SH-SY5Y (cell line): ENCODE results near the gene FAXDC2.

ENCODE experiments used
- GATA2 ChIP-seq: IDR thresholded peaks from 2 replicates; pipeline ENCODE4 v1.6.1; 2011; ENCODE audit warnings: mild to moderate bottlenecking, low read depth, low read length
- GATA3 ChIP-seq: IDR thresholded peaks from 2 replicates; pipeline ENCODE4 v1.6.1; 2011; ENCODE audit warnings: low read depth, mild to moderate bottlenecking, low read length, moderate library complexity

The FAXDC2 gene, protein sequence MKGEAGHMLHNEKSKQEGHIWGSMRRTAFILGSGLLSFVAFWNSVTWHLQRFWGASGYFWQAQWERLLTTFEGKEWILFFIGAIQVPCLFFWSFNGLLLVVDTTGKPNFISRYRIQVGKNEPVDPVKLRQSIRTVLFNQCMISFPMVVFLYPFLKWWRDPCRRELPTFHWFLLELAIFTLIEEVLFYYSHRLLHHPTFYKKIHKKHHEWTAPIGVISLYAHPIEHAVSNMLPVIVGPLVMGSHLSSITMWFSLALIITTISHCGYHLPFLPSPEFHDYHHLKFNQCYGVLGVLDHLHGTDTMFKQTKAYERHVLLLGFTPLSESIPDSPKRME

DNA sequence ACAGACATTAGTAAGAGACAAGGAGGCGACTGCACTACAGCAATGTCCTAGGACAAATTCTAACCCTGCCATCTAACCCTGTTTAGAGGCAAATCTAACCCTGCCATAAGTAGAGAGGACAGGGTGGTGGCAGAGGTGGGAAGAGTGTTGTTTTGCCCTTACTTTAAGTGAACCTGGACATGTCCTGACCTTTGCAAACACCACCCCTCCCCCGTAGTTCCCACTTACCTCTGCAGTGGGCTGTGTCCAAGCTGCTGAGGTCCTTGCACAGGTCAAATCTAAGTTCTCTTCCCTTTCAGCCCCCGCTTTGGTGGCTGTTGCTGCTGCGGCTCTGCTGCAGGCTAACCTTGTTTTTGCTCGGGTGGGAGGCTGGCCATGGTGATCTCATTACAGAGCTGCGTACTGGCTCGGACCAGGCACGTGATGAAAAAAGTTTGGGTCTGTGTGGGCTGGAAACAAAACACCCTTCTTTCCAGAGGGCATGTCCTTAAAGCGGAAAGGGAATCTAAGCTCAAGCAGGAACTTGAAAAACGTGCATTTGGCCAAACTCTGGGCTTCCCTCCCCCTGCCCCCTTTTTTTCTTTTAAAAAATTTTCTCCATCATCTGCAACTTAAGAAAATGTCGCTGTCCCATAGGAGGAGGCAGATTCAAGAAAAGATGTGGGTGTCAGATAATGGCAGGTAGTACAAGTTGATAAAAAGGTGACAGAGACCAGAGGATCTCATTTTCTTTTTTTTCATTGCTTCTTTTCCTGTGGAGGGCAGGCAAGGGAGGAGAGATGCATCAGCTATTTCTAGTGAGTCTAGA, at the start of gene FAXDC2:
Gene FAXDC2 (minus strand): TSS at position 349 of the 808 bp plus-strand sequence. CDS start 12,425 bp downstream, outside the sequence.
- TF ChIP-seq GATA2 (no peak), GATA3 (no peak)

DNA sequence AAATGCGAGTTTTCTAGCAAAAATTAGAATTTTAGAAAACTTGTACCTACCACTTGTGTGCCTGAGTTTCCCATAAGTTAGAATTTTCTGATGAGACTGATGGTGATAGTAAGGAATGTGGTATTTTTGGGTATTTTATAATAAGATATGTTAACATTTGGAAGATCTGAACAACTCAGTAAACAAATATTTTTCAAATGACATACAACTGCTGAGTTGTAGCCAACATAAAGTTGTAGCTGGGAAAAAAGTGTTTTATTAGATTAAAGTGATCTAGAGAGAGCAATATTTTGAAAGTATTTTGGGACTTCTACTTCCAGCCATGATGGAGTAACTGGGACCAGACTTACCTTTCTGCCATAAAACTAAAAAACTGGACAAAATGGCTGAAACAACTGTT, 49.7 kb upstream of the FAXDC2 start:
- TF ChIP-seq GATA3 (no peak), GATA2 (no peak)

DNA sequence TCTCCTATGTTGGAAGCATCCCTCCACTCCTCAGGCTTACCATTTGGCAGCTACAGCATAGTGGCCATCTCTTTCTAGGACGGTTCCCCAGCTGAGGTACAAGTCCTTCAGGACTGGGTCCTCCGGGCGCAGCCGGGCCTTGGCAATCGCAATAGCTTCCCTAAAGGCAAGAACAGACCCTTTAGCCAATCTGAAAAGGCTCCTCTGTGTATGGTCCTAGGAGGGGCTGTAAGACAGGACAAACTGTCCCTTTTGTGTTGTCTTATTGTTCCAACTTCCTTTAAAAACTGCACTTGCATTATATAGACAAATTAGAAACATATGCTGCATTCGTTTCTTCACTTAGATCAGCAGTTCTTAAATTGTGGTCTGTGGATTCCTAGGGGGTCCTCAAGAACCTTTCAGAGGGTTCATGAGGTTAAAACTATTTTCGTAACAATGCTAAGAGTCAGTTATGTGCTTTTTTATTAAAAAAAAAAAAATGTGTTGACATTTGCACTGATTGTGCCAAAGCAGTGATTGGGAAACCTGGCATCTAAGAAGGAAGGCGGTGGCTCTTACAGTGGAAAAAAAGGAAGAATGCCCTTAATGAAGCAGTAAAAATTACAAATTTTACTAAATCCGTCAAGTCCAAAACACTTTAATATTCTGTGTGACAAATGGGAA, 48.9 kb upstream of the FAXDC2 start:
- TF ChIP-seq GATA2 (no peak), GATA3 (no peak)

DNA sequence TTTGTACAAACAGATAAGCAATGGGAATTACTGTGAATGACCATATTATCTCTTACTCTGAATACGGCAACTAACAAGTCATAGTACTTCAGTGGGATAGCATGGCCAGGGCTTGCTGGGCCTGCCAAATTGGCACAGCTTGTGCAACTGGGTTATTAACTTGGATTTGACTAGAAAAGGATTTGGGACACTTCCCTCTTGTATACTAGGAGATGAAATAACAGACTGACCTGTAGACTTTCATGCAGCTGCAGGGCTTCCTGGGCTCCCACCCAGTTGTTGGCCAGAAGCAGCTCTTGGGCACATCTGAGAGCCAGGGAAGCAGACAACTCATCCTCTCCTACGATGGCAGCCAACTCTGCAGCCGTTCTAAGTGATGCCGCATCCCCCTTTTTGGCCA, 47.8 kb upstream of the FAXDC2 start:
- no peak for TF ChIP-seq GATA3
- TF ChIP-seq GATA2 = no peak

DNA sequence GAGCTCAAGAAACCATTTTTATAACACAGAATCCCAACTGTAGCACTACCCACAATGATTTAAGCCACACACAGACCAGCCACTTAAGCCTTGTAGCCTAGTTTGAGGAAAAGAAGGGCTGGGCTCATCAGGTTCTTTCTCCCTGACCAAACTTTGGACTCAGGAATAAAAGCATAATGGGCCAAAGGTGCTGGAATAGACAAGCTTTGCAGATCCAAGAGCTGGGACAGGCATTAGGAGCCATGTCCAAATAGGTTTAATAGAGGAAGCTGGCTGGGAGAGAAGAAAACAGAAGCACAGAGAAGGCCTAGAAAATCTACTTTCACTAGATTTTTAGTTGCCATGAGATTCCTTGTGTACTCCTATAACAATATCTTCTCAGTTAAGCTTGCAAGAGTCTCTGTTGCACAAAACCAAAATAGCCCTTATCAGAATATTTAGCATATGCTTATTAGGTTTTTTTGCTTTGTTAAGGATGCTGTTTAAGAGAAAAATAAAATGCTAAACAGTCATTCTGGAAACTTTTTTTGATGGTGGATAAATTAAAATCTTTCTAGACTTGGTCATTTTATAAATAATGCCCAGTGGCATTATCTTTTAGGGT, 46.3 kb upstream of the FAXDC2 start:
- no peak for TF ChIP-seq GATA3
- no peak for TF ChIP-seq GATA2

DNA sequence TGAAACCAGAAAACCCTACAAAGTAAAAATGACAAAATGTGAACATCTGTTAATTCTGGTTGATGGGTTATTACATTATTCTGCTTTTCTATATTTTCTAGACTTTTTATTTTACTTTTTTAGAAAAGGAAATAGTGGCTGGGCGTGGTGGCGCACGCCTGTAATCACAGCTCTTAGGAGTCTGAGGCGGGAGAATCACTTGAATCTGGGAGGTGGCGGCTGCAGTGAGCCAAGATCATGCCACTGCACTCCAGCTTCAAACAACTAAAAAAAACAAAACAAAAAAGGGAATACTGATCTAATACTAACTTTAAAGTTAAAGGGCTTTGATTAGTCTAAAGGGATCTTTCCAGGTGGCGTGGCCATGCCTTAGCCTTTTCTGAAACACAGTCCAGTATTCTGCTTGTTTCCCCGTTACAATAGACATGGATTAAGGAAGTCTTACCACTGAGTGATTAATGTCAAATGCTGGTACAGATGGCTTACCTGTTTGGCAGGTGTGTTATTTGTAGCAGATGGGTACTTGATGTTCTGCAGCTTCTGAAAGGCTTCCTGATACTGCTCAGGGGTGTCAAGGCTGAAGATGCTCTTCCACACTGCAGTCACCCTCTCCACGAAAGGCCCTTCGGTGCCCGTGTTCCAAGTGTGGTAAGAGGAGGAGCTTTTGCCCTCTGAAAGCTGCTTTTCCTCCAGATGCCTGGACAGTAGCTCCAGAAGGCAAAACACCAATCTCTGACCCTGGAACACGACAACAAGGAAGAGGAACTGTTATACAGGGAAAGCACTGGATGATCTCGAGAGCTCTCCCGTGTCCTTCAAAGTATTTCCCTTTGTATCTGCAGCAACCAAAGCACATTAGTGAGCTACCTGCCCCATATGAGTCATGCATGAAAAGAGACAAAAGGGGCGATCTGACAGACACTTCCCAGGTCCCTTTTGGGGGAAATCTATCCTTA, 45.5 kb upstream of the FAXDC2 start:
- no peak for TF ChIP-seq GATA3
- no peak for TF ChIP-seq GATA2

DNA sequence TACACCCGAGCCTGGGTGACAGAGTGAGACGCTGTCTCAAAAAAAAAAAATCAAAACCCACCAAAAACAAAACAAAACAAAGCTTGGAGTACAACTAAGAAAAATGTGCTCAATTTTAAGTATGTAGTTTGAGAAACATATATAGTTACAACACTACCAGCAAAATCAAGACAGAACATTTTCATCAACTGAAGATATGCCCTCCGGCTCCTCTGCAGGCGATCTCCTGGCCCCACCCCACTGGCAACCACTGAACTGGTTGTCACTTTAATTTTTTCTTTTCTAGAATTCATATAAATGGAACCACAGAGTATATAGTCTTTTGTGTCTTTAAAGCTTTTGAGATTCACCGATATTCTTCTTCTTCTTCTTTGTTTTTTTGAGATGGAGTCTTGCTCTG, 43.0 kb upstream of the FAXDC2 start:
- TF ChIP-seq GATA2 (no peak), GATA3 (no peak)

DNA sequence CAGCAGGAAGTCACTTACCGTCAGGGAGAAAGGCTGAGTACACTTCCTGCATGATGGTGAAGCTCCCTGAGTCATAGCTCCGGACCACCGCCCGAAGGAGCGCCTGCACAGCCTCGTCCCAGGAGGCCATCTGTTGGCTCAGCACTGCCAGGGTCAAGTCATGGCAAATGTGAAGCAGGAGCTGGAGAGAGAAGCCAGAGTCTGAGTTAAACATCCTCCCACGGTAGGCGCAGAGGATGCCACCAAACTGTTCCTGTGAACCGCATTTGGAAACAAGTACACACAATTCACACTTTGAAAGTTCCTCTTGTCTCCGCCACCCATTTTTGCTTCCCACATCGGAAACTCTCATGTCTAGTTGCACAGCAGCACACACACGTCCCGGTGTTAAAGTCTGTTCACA, 42.0 kb upstream of the FAXDC2 start:
- TF ChIP-seq GATA3 (no peak), GATA2 (no peak)

DNA sequence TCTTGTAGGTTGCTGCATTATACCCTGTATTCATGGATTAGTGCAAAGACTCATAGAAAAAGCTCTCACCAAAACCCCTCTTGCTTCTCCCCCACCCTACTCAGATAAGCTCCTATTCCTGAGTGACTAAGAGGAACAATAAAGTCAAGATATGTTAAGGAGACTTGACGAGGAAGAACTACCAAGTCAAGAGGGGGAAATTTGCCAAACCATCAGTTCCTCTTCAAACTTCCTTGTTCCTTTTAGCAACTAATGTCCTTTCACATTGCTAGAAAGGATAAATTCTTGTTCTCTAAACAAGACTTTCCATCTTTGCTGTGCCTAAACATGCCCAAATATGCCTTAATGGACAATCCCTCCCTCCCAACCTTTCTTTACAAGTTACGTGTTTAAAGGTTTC, 35.0 kb upstream of the FAXDC2 start:
- TF ChIP-seq GATA2 (no peak), GATA3 (no peak)

DNA sequence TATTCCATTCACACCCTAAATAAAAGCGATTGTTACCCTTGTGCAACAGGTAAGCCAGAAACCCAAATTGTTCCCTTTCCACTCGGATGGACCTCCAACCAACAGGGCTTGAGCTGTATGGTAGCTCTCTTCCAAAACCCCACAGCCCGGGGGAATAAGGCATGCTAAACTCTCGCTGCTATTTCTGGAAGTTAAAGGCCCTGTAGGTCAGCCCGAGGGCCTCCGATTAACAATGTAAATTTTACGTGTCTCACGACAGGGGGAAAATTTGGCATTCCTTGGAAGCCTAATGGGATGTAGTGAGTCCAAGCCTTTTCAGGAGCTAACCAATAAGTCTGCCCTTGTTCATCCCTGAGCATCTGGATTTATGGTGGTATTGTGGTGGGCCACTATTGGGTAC, 34.0 kb upstream of the FAXDC2 start:
- TF ChIP-seq GATA3 = no peak
- no peak for TF ChIP-seq GATA2

DNA sequence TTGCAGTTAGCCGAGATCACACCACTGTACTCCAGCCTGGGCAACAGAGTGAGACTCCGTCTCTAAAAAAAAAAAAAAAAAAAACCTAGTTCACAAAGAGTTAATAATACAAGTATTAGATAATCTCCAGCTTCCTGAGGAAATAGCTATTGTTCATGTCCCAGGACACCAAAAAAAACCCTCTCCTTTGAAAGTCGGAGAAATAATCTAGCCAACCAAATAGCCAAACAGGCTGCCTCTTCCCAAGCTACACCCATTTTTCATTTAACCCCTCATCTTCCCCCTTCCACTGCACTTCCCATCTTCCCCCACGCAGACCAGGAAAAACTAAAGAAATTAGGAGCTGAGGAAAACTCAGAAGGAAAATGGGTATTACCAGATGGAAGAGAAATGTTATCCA, 31.6 kb upstream of the FAXDC2 start:
- TF ChIP-seq GATA3 = no peak
- no peak for TF ChIP-seq GATA2

DNA sequence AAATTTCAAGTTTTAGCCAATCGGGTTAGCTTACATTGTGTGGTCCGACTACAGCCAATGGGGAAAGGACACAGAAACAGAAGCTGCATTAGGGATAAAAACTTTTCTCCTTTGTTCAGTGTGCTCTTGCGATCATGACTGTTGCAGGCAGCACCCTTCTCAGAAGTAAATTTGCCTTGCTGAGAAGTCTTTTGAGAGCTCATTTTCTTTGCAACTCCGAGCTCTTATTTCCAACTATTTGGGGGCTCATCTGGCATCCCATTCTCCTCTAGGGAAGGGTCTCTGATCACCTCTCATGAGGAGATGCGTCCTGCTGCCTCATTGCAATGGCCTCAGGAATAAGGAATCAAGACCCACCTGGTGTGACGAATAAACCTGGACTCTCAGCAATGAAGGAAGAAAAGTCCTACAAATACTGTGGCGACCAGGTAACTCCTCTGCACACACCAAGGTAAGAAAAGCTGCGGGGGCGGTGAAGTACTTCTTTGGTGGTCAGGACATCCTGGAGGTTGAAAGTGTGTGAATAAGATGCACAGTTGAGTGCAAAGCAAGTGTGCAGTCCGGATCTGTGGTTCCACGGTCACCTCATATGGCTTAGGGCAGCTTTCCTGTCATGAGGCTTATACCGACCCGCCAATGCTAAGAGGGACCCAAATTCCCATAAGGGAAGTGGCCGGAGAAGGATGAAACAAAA, 28.4 kb upstream of the FAXDC2 start:
- no peak for TF ChIP-seq GATA3
- no peak for TF ChIP-seq GATA2

DNA sequence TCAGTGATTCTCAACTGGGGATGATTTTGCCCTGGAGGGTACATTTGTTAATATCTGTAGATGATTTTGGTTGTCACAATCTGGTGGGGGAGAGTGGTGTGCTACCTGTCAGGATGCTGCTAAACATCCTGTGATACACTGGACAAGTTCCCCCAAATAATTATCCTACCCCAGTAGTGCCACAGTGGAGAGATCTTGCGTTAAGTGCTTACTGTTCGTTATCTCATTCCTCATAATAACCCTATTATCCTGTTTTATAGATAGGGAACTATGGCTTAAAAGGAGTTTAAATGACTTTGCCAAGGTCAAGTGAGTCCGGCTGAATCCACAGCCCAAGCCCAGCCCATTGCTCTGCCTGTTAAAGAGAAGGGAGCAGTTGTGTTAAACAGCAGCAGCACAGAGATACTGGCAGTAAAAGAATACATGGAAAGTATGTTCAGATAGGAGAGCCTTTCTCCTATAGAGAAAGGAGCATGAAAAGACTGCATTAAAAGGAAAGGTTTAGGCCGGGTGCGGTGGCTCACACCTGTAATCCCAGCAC, 23.5 kb upstream of the FAXDC2 start:
- TF ChIP-seq GATA2 = peak; percentile 77
- peak; percentile 47; the same call in 1 of the 2 replicates for TF ChIP-seq GATA3
